ENCODE data around the gene APOH.

APOH gene

GRCh38 chr17:66190738-66191592 is 38.2 kb downstream of the APOH start:
- DNase-seq, result no peak

- no peak for DNase-seq
Observed at GRCh38 chr17:66187718-66188117, 41.5 kb downstream of the APOH start.

- no peak for DNase-seq
Observed at GRCh38 chr17:66185862-66186261, 43.4 kb downstream of the APOH start.

GRCh38 chr17:66184392-66184791 is 44.8 kb downstream of the APOH start:
- no peak for DNase-seq

- DNase-seq, result no peak
Observed at GRCh38 chr17:66183529-66183928, 45.7 kb downstream of the APOH start.

GRCh38 chr17:66178642-66179041 is 50.6 kb downstream of the APOH start:
- DNase-seq, result no peak

- no peak for DNase-seq
Observed at GRCh38 chr17:66177048-66177447, 52.2 kb downstream of the APOH start.

- DNase-seq, result no peak
Observed at GRCh38 chr17:66175892-66176291, 53.3 kb downstream of the APOH start.

GRCh38 chr17:66172691-66173223 is 56.5 kb downstream of the APOH start:
- no peak for DNase-seq

GRCh38 chr17:66172144-66172543 is 57.1 kb downstream of the APOH start:
- DNase-seq, result no peak

- no peak for DNase-seq
Observed at GRCh38 chr17:66171692-66172091, 57.5 kb downstream of the APOH start.

GRCh38 chr17:66171172-66171571 is 58.0 kb downstream of the APOH start:
- no peak for DNase-seq

GRCh38 chr17:66169839-66170238 is 59.4 kb downstream of the APOH start:
- no peak for DNase-seq

- DNase-seq, result no peak
Observed at GRCh38 chr17:66167189-66167815, 61.9 kb downstream of the APOH start.

- peak; percentile 47 to 63 for DNase-seq
Observed at GRCh38 chr17:66165537-66166123, 63.6 kb downstream of the APOH start.

All from AML-193 (cell line).